Neural progenitor cell (in vitro differentiated cells): Measurements from ENCODE around the gene HSD17B2. TPM values are rescaled to one million over a fixed set of nuclear protein-coding genes. Genes with fewer than 3 reads are reported as not detected.
"Not testable (repeated sequence)": the region's sequence is repeated elsewhere in the genome, so short reads cannot be mapped to it uniquely, and the experiment has no call there.

Source experiments
- DNase-seq: peaks from one replicate; pipeline ENCODE4 v3.0.0-alpha.2; 2016; ENCODE audit warnings: low spot score
- H2AFZ ChIP-seq: fragments of 200-600 bp; sonication (generic); replicated peaks from 2 replicates; pipeline ENCODE4 v1.6.1; 2016; ENCODE audit warnings: antibody characterized with exemption
- H3F3A ChIP-seq: fragments of 200-600 bp; sonication (generic); 2 replicates; pipeline ENCODE4 v1.6.1; 2016; ENCODE audit warnings: antibody characterized with exemption, low read depth
- H3K27ac ChIP-seq: fragments of 200-600 bp; sonication (generic); 2 replicates; pipeline ENCODE4 v1.5.1; 2016; ENCODE audit warnings: mild to moderate bottlenecking
- H3K27me3 ChIP-seq: fragments of 200-600 bp; sonication (generic); 2 replicates; pipeline ENCODE4 v1.6.1; 2016; ENCODE audit warnings: mild to moderate bottlenecking, moderate library complexity
- H3K36me3 ChIP-seq: fragments of 200-600 bp; sonication (generic); 2 replicates; pipeline ENCODE4 v1.5.1; 2016
- H3K4me1 ChIP-seq: fragments of 200-600 bp; sonication (generic); 2 replicates; pipeline ENCODE4 v1.6.1; 2016; ENCODE audit warnings: mixed run types
- H3K4me2 ChIP-seq: fragments of 200-600 bp; sonication (generic); 2 replicates; pipeline ENCODE4 v1.6.1; 2016
- H3K4me3 ChIP-seq: fragments of 200-600 bp; sonication (generic); 2 replicates; pipeline ENCODE4 v1.5.1; 2016
- H3K79me2 ChIP-seq: fragments of 200-600 bp; sonication (generic); 2 replicates; pipeline ENCODE4 v1.6.1; 2016; ENCODE audit warnings: low read depth
- H3K9ac ChIP-seq: fragments of 200-600 bp; sonication (generic); 2 replicates; pipeline ENCODE4 v1.6.1; 2016
- H3K9me3 ChIP-seq: fragments of 200-600 bp; sonication (generic); 2 replicates; pipeline ENCODE4 v1.5.1; 2016; ENCODE audit warnings: low read depth
- H4K20me1 ChIP-seq: fragments of 200-600 bp; sonication (generic); 2 replicates; pipeline ENCODE4 v1.6.1; 2016; ENCODE audit warnings: low read depth
- H3K27ac Mint-ChIP-seq: 3 replicates; pipeline ENCODE4 v1.8.0; 2021; ENCODE audit warnings: mixed read lengths
- H3K27me3 Mint-ChIP-seq: 2 replicates; pipeline ENCODE4 v1.8.0; 2022; ENCODE audit warnings: low read depth, mild to moderate bottlenecking, inconsistent platforms, moderate library complexity, mixed read lengths; ENCODE audit not compliant: insufficient read depth
- H3K36me3 Mint-ChIP-seq: 3 replicates; pipeline ENCODE4 v1.8.0; 2021; ENCODE audit warnings: mixed read lengths
- H3K4me1 Mint-ChIP-seq: 3 replicates; pipeline ENCODE4 v1.8.0; 2021; ENCODE audit warnings: mixed read lengths
- H3K4me3 Mint-ChIP-seq: 3 replicates; pipeline ENCODE4 v1.8.0; 2021; ENCODE audit warnings: mild to moderate bottlenecking, moderate library complexity, mixed read lengths
- H3K9me3 Mint-ChIP-seq: 3 replicates; pipeline ENCODE4 v1.8.0; 2020; ENCODE audit warnings: mixed read lengths
- CTCF ChIP-seq: fragments of 200-600 bp; sonication (generic); IDR thresholded peaks from 2 replicates; pipeline ENCODE4 v1.5.1; 2017; ENCODE audit warnings: antibody characterized with exemption, mild to moderate bottlenecking
- EZH2 ChIP-seq: fragments of 200-600 bp; sonication (generic); IDR thresholded peaks from 2 replicates; pipeline ENCODE4 v1.6.1; 2017; ENCODE audit warnings: antibody characterized with exemption, mild to moderate bottlenecking, moderate library complexity
- EZH2phosphoT487 ChIP-seq: fragments of 200-600 bp; sonication (generic); IDR thresholded peaks from 2 replicates; pipeline ENCODE4 v1.6.1; 2017; ENCODE audit warnings: antibody characterized with exemption
- total RNA-seq: library from RNA; depleted of rRNA; stranded (reverse); fragments of >200 nt; gene quantifications from 2 replicates; pipeline ENCODE4 v1.2.3, GENCODE V29; 2015; ENCODE audit warnings: low replicate concordance

HSD17B2 gene
- total RNA-seq, 1 donor from 2014 or later: not detected

GRCh38 chr16:82008957-82009592, 26.0 kb upstream of the HSD17B2 start:
- H3K4me1 ChIP-seq: peaks cover 4% of the 10 kb centered on the region
- no peaks in the 10 kb centered on the region for H4K20me1 ChIP-seq
- peaks cover 6% of the 10 kb centered on the region for H3K9me3 ChIP-seq
- Mint-ChIP-seq H3K27me3 (peaks cover 18% of the 10 kb centered on the region), H3K9me3 (peaks cover 42% of the 10 kb centered on the region), H3K4me1 (peaks cover 7% of the 10 kb centered on the region), H3K4me3 (no peak overlapping the region), H3K36me3 (peaks cover 2% of the 10 kb centered on the region), H3K27ac (no peak overlapping the region)
- H3K27me3 ChIP-seq: no peaks in the 10 kb centered on the region
- H3K79me2 ChIP-seq: no peaks in the 10 kb centered on the region
- no peak overlapping the region for H3K9ac ChIP-seq
- H3K36me3 ChIP-seq: no peaks in the 10 kb centered on the region
- H3F3A ChIP-seq: no peaks in the 10 kb centered on the region
- DNase-seq: no peak
- H3K27ac ChIP-seq: no peak overlapping the region
- H3K4me2 ChIP-seq: no peak overlapping the region
- no peak overlapping the region for H3K4me3 ChIP-seq
- TF ChIP-seq CTCF: no peak
- TF ChIP-seq EZH2phosphoT487: no peak
- no peak for TF ChIP-seq EZH2
- no peak overlapping the region for H2AFZ ChIP-seq

GRCh38 chr16:82009789-82010188, 25.3 kb upstream of the HSD17B2 start:
- DNase-seq, H3K4me2 ChIP-seq, H3K4me1 Mint-ChIP-seq, H3K9ac ChIP-seq, H3K9me3 ChIP-seq, H3K27ac ChIP-seq, H3K36me3 Mint-ChIP-seq, H3K36me3 ChIP-seq, H3K27ac Mint-ChIP-seq, H3F3A ChIP-seq, H3K4me3 Mint-ChIP-seq, H3K4me1 ChIP-seq, H3K4me3 ChIP-seq, H4K20me1 ChIP-seq, H3K27me3 ChIP-seq, H2AFZ ChIP-seq, H3K79me2 ChIP-seq: not testable (repeated sequence)
- Mint-ChIP-seq H3K27me3 (peaks cover 16% of the 10 kb centered on the region), H3K9me3 (peaks cover 42% of the 10 kb centered on the region)

- H3K9me3 ChIP-seq: peaks cover 6% of the 10 kb centered on the region
- no peaks in the 10 kb centered on the region for H3K4me1 Mint-ChIP-seq
- no peak overlapping the region for H3K9ac ChIP-seq
- H3K4me3 Mint-ChIP-seq: no peak overlapping the region
- H3K4me1 ChIP-seq: peaks cover under 1% of the 10 kb centered on the region
- TF ChIP-seq CTCF (no peak), EZH2phosphoT487 (no peak), EZH2 (no peak)
- H3K27me3 Mint-ChIP-seq: peaks cover 16% of the 10 kb centered on the region
- no peak overlapping the region for H3K4me3 ChIP-seq
- no peak overlapping the region for H3K27ac Mint-ChIP-seq
- no peak for DNase-seq
- no peaks in the 10 kb centered on the region for H3K36me3 ChIP-seq
- H3K27me3 ChIP-seq: no peaks in the 10 kb centered on the region
- H3K79me2 ChIP-seq: no peaks in the 10 kb centered on the region
- peaks cover 2% of the 10 kb centered on the region for H3K36me3 Mint-ChIP-seq
- no peak overlapping the region for H3K4me2 ChIP-seq
- H3K27ac ChIP-seq: no peak overlapping the region
- H4K20me1 ChIP-seq: no peaks in the 10 kb centered on the region
- peaks cover 48% of the 10 kb centered on the region for H3K9me3 Mint-ChIP-seq
- no peaks in the 10 kb centered on the region for H3F3A ChIP-seq
- H2AFZ ChIP-seq: no peak overlapping the region
These were observed 24.4 kb upstream of the HSD17B2 start for GRCh38 chr16:82010649-82011048.

GRCh38 chr16:82011199-82011641, 23.8 kb upstream of the HSD17B2 start, which contains the start of gene SDR42E1:
Gene SDR42E1 (minus strand): TSS chr16:82011470. CDS start chr16:82000858, 10,612 bp downstream.
- no peaks in the 10 kb centered on the region for H3K79me2 ChIP-seq
- no peak within 1 kb of the TSS for H3K9ac ChIP-seq
- H3K36me3 Mint-ChIP-seq: peaks cover 2% of the 10 kb centered on the region
- H3K4me1 ChIP-seq: no peaks in the 10 kb centered on the region
- TF ChIP-seq EZH2 (no peak), EZH2phosphoT487 (no peak), CTCF (no peak)
- no peak within 1 kb of the TSS for H3K27ac ChIP-seq
- no peak within 1 kb of the TSS for H3K4me3 Mint-ChIP-seq
- no peaks in the 10 kb centered on the region for H3K36me3 ChIP-seq
- peaks cover 48% of the 10 kb centered on the region for H3K9me3 Mint-ChIP-seq
- no peaks in the 10 kb centered on the region for H3K27me3 ChIP-seq
- H3F3A ChIP-seq: no peaks in the 10 kb centered on the region
- H3K9me3 ChIP-seq: peaks cover 6% of the 10 kb centered on the region
- H3K27ac Mint-ChIP-seq: no peak within 1 kb of the TSS
- no peak within 1 kb of the TSS for H3K4me2 ChIP-seq
- no peak within 1 kb of the TSS for H2AFZ ChIP-seq
- H3K27me3 Mint-ChIP-seq: peaks cover 16% of the 10 kb centered on the region
- H4K20me1 ChIP-seq: no peaks in the 10 kb centered on the region
- DNase-seq: no peak
- H3K4me3 ChIP-seq: no peak within 1 kb of the TSS
- H3K4me1 Mint-ChIP-seq: no peaks in the 10 kb centered on the region
